Lower leg skin (tissue), 3 donors: ENCODE data around the gene COX10.
"Not testable (repeated sequence)": the region's sequence is repeated elsewhere in the genome, so short reads cannot be mapped to it uniquely, and the experiment has no call there.

Experiments used
- POLR2A ChIP-seq, 2 donors: fragments of 450-650 bp; IDR thresholded peaks; one replicate each; pipeline ENCODE4 v1.6.1; 2016 to 2017; ENCODE audit warnings: antibody characterized with exemption in 2 of 2, mild to moderate bottlenecking in 1 of 2, moderate library complexity in 1 of 2
- TF ChIP-seq, protein P1 (sequence below), 3 donors: fragments of 450-650 bp; IDR thresholded peaks; one replicate each; pipeline ENCODE4 v1.5.1; 2016; ENCODE audit warnings: antibody characterized with exemption in 3 of 3, mild to moderate bottlenecking in 3 of 3, moderate library complexity in 2 of 3

DNA sequence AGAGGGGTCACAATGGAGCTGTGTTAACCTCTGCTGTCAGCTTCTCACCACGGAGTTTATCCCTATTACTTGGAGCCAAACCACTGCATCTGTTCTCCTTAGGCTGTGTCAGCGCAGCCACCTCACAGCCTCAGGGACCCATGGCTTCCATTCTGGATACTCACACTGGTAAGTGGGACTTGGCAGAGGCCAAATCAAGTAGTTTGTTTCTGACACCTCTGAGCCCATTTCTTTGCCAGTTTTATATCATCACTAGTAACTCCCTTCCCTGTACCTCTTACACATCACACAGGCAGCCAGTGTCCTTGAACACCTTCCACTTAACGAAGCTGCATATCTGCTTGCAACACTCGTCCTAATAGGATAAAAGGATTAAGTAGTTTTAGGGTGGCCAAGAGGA, 108.5 kb downstream of the COX10 start:
- not testable (repeated sequence) for TF ChIP-seq POLR2A (IDR thresholded peaks at IDR 0.05)
- TF ChIP-seq, protein P1, sequence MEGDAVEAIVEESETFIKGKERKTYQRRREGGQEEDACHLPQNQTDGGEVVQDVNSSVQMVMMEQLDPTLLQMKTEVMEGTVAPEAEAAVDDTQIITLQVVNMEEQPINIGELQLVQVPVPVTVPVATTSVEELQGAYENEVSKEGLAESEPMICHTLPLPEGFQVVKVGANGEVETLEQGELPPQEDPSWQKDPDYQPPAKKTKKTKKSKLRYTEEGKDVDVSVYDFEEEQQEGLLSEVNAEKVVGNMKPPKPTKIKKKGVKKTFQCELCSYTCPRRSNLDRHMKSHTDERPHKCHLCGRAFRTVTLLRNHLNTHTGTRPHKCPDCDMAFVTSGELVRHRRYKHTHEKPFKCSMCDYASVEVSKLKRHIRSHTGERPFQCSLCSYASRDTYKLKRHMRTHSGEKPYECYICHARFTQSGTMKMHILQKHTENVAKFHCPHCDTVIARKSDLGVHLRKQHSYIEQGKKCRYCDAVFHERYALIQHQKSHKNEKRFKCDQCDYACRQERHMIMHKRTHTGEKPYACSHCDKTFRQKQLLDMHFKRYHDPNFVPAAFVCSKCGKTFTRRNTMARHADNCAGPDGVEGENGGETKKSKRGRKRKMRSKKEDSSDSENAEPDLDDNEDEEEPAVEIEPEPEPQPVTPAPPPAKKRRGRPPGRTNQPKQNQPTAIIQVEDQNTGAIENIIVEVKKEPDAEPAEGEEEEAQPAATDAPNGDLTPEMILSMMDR (IDR thresholded peaks at IDR 0.05), result not testable (repeated sequence)
